ENCODE measurements around the gene SHF.

The SHF gene

DNA sequence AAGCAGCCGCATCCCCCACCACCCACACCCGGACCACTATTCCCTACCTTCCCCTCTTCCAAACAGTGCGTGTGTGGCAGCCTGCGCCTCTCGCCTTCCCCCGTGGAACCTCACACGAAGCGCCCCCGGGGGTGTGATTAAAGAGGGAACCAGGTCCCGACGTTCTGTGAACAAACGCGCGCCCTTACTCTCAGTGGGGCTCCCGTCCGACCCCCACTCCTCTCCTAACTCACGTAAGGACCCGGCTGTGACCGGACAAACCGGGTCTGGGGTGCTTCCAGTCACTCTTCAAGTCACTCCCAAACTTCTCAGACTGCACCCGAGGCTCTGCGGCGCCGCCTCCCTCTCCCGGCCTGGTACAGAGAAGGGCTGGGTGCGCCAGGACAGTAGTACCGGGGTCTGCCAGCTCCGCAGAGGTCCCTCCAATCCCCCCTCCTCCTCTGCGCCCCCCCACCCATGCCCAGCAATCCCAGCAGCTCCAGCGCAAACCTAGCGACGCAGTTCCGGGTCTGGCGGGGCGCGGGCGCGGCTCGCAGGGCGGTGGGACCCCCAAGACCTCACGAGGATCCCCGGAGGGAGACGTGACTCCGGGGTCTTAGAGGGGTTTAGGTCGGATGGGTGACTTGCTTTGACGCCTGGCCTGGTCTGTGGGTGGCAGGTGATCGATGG, 58.7 kb downstream of the SHF start:
- no peak for DNase-seq (ENCODE audit: low spot score)

DNA sequence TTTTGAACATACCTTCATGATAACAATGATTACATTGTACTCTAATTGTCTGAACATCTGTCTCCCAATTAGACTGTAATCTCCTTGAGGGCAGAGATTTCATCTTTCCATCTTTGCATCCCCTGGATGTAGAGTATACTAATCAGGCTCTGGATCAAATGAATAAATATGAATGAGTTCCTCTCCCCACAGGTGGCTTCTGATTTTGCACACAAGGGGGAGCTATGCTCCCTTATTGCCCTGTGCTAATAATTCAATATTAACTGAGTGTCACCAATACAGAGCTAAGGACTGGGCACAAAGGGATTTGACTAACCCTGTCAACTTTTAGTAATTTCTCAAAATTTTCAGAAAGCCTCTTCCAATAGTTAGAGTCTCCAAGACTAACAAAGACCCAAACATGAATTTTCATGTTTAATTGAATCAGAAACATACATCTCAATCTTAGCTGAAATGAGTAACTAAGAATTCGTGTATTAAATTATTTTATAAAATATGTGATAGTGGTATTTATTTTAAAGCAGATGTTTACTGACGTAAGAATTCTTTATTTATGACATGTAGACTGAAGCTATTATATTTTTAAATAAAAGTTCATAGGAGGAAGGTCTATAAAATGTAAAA, 61.1 kb downstream of the SHF start:
- no peak for DNase-seq (ENCODE audit: low spot score)

DNA sequence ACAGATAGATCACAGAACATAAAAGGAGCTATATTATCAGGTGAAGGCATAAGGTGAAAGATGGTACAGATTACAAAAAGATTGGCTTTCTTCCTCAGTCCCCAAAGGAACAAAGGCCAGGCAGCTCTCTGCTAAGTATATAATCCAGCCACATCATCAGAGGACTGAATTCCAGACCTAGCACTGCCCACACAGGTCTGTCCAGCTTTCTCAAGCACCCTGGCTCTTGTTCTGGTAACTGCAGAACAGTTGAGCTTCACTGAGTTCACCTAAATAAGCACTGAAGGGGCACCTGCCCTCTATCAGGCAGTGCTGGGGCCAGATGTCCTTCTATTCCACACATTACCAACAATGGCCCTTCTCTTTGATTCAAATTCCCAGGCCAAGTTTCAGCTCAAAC, 64.4 kb downstream of the SHF start:
- DNase-seq (ENCODE audit: low spot score), result no peak

DNA sequence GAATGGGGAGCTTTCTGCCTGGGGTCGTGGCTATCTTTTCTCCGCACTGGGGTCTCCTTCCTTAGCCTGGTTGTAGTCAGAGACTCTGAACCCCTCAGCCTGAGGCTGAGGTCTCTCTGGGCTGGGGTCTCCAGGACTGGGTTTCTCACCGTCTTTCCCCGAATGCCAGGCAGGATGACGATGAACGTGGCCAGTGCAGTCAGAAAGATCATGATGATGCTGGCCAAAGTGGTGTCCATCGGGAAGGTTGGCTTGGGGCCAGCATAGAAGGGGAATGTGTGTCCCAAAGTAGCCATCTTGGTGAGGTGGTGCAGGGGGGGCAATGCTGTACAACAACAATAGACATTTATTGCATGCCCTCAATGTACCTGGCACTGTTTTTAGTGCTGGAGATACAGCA, 65.0 kb downstream of the SHF start:
- no peak for DNase-seq (ENCODE audit: low spot score)

DNA sequence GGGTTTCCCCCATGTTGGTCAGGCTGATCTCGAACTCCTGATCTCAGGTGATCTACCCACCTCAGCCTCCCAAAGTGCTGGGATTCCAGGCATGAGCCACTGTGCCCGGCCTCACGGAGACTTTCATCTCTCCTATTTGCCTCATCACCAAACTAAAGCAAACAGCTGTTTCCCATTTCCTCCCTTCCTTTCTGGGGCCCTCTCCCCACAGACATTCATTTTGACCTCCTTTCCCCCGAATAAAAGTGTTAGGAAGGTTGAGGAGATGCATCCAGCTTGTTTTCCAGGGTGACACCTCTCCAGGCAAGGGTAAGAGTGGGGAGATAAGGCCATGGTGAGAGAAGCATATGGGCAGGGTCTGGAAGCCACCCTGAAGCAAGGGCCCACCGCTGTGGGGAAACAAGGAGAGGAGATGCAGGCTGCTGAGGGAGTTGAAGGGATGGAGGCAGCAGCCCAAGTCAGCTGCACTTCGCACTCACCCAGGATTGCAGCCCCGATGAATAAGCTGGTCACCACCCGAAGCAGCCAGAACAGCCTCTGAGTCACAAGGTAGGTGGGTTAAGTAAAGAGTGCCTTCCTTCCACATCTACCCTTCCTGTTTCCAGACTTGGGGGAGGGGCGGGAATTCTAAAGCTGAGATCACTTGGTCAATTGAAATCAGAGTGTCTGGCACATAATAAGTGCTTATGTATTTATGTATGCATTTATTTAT, 65.9 kb downstream of the SHF start:
- no peak for DNase-seq (ENCODE audit: low spot score)

DNA sequence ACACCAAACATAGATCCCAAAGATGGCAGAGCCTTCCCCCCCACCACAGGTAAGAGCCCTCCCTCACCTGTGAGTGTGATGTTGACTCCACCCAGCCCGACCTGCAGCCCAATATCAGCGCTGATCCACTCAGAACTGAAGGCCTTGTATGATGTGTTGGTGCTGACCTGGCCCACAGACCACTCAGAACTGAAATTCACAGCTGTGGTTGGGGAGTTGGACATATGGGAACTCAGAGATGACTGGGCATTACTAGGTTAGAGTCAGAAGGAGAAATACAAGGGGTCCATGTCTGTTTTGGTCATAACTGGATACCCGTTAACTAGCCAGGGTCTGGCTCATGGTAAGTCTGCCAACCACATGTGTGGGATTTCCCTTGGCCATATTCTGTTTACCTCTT, 66.7 kb downstream of the SHF start:
- no peak for DNase-seq (ENCODE audit: low spot score)

DNA sequence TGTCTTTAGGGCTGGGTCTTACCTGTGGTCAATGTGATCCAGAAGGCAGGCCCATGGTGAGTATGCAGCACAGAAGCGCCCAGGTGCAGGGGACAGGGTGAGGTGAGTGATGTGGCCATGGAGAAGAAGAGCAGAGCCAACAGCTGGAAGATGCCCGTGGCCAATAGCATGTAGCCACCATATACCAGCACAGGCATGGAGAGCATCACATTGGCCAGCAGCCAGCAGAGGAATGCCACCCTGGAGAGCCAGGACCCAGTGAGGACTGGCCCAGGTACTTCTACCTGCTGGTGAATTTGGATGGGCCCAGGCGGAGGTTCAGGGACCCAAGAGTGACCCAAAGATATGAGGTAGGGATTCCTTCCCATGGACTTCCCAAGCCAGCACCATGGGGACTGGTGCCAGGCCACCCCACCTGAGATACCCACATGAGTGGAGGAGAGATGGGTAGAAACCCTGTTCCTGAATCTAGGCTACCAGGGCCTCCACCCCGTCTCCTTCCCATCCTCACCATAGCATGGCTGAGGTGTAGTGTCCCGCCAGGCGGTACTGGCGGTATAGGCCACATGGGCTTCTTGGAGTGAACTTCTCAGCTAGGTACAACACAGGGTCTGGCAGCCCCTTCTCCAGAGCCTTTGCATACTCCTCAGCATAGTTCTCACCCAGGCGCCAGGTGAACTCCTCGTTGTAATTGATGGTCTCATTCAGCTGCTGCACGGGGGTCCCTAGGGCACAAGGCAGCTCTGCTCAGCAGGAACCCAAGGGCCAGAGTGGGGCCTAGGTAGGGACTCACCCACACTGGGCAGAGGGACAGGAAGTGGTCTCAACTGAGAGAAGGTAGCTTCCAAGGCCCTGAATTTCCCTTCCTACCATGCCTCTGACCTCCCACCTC, 67.4 kb downstream of the SHF start:
- DNase-seq (ENCODE audit: low spot score), result no peak

DNA sequence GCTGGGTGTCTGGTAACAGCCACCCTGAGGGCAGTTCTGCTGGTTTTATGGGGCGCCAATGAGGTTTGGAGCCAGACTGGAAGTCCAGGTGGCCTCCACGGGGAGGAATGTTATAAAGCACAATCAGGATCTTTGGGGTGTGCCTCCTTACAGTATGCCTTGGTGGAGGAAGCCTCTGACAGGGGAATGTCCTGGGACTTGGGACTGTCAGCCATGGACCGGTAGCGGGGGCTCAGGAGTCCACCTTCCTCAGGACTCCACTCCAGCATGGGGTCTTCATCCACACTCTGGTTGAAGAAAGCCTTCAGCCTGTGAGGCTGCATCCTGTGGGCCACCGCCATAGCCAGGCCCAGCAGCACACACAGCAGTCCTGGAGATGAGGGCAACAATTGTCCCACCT, 68.8 kb downstream of the SHF start:
- no peak for DNase-seq (ENCODE audit: low spot score)

DNA sequence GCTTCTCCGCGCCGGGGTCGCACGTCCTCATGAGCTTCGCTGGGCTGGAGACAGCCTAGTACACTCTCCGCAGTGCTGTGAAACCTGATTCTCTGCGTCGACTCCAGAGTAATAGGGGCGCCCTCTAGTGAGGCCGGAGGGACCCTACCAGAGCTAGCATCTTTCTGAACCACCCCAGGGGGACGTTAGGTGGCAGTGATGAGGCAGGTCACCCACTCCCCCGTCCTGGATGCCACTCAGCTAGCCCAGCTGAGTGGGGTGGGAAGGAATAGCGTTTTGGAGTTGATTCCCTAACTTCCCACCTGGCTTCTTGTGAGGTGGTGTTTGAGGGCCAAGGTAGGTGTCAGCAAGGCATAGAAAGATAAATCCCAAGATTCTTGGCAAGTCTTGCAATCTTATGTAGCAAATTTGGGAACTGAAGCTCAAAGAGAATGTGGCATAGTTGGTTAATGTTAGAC, 69.6 kb downstream of the SHF start:
- peak; percentile 91 for DNase-seq (ENCODE audit: low spot score)

DNA sequence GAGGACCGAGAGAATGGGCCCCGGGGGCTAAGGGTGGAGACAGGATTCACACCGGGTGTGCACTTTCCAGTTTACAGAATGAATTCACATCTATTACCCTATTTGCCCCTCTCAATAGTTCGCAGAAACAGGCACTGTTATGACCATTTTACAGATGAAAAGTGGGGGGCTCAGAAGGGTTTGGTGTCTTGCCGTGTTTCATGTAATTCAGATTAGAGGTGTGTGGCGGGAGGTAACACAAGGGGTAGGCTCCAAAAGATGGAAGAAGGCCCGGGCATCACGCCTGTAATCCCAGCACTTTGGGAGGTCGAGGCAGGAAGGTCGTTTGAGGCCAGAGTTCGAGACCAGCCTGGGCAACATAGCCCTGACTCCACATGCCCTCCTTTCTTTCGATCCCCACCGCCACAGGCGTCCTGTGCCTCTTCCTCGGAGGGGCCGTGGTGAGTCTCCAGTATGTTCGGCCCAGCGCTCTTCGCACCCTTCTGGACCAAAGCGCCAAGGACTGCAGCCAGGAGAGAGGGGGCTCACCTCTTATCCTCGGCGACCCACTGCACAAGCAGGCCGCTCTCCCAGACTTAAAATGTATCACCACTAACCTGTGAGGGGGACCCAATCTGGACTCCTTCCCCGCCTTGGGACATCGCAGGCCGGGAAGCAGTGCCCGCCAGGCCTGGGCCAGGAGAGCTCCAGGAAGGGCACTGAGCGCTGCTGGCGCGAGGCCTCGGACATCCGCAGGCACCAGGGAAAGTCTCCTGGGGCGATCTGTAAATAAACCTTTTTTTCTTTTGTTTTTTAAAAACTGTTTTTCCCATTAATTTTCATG, 70.2 kb downstream of the SHF start:
- DNase-seq (ENCODE audit: low spot score), result no peak
